ENCODE results near the gene HES5. TPM values are rescaled to one million over a fixed set of nuclear protein-coding genes. Genes with fewer than 3 reads are reported as not detected.

Gene HES5
- total and polyA plus RNA-seq, 2 of the 13 experiments (the other 11 are each of a cell fraction or from before 2014, with no cell fraction given): not detected

- TF ChIP-seq FOXA1 (IDR thresholded peaks at IDR 0.05) (no peak), FOXA1 (CRISPR knock-in tag; IDR thresholded peaks at IDR 0.05) (no peak), ZNF292 (CRISPR knock-in tag; IDR thresholded peaks at IDR 0.05; ENCODE audit: borderline replicate concordance, low read depth) (no peak), ZNF83 (CRISPR knock-in tag; IDR thresholded peaks at IDR 0.05; ENCODE audit: borderline replicate concordance) (0 out of 2 replicates have a peak, but pooled peaks have one; percentile 21), ZFP36L2 (CRISPR knock-in tag; IDR thresholded peaks at IDR 0.05) (no peak), ZNF563 (CRISPR knock-in tag; IDR thresholded peaks at IDR 0.05) (peak; percentile 58; the same call in 1 of the 2 replicates), ZNF564 (CRISPR knock-in tag; IDR thresholded peaks at IDR 0.05) (0 out of 2 replicates have a peak, but pooled peaks have one; percentile 3), SRSF1 (optimal IDR thresholded peaks at IDR 0.05; ENCODE audit: low read depth, low read length) (no peak), PRPF4 (IDR thresholded peaks at IDR 0.05; ENCODE audit: low read depth, low read length, poor library complexity, severe bottlenecking) (no peak), NFIB (CRISPR knock-in tag; IDR thresholded peaks at IDR 0.05; ENCODE audit: borderline replicate concordance) (no peak), HHEX (CRISPR knock-in tag; IDR thresholded peaks at IDR 0.05) (no peak), CEBPB (IDR thresholded peaks at IDR 0.05; ENCODE audit: borderline replicate concordance, low read depth, low read length) (no peak), ZC3H4 (CRISPR knock-in tag; IDR thresholded peaks at IDR 0.05; ENCODE audit: borderline replicate concordance) (no peak), SIX4 (CRISPR knock-in tag; IDR thresholded peaks at IDR 0.05) (no peak), PAF1 (CRISPR knock-in tag; IDR thresholded peaks at IDR 0.05) (no peak), STAT5B (CRISPR knock-in tag; IDR thresholded peaks at IDR 0.05) (no peak), ZNF878 (CRISPR knock-in tag; IDR thresholded peaks at IDR 0.05) (0 out of 2 replicates have a peak, but pooled peaks have one; percentile 39), ATAD3A (CRISPR knock-in tag; IDR thresholded peaks at IDR 0.05) (no peak), ZSCAN31 (CRISPR knock-in tag; IDR thresholded peaks at IDR 0.05; ENCODE audit: low read depth) (no peak), ATF6 (CRISPR knock-in tag; conservative IDR thresholded peaks at IDR 0.05) (no peak), CENPX (CRISPR knock-in tag; IDR thresholded peaks at IDR 0.05) (no peak), ZNF484 (CRISPR knock-in tag; IDR thresholded peaks at IDR 0.05; ENCODE audit: borderline replicate concordance, low read depth) (no peak), KLF16 (CRISPR knock-in tag; IDR thresholded peaks at IDR 0.05) (peak in 1 of 2 experiments; percentile 7; a peak in 1 of 4 replicates), MTF2 (CRISPR knock-in tag; IDR thresholded peaks at IDR 0.05; ENCODE audit: borderline replicate concordance) (no peak; the same call in 1 of the 2 replicates), SIN3A (IDR thresholded peaks at IDR 0.05; ENCODE audit: borderline replicate concordance, low read depth, low read length) (no peak; the same call in 1 of the 2 replicates), ZNF552 (CRISPR knock-in tag; IDR thresholded peaks at IDR 0.05; ENCODE audit: borderline replicate concordance) (no peak), ZKSCAN8 (CRISPR knock-in tag; IDR thresholded peaks at IDR 0.05; ENCODE audit: borderline replicate concordance) (no peak)
- TF ChIP-seq, protein P1, sequence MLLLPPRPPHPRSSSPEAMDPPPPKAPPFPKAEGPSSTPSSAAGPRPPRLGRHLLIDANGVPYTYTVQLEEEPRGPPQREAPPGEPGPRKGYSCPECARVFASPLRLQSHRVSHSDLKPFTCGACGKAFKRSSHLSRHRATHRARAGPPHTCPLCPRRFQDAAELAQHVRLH (CRISPR knock-in tag; IDR thresholded peaks at IDR 0.05; ENCODE audit: borderline replicate concordance, low read depth): no peak
- TF ChIP-seq, protein P2, sequence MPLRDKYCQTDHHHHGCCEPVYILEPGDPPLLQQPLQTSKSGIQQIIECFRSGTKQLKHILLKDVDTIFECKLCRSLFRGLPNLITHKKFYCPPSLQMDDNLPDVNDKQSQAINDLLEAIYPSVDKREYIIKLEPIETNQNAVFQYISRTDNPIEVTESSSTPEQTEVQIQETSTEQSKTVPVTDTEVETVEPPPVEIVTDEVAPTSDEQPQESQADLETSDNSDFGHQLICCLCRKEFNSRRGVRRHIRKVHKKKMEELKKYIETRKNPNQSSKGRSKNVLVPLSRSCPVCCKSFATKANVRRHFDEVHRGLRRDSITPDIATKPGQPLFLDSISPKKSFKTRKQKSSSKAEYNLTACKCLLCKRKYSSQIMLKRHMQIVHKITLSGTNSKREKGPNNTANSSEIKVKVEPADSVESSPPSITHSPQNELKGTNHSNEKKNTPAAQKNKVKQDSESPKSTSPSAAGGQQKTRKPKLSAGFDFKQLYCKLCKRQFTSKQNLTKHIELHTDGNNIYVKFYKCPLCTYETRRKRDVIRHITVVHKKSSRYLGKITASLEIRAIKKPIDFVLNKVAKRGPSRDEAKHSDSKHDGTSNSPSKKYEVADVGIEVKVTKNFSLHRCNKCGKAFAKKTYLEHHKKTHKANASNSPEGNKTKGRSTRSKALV (CRISPR knock-in tag; IDR thresholded peaks at IDR 0.05): no peak
Observed at GRCh38 chr1:2546515-2547209, 16.6 kb upstream of the HES5 start (continued).

Data from HepG2 (cell line).